ENCODE results near the gene PLXNB3. TPM values are rescaled to one million over a fixed set of nuclear protein-coding genes. Genes with fewer than 3 reads are reported as not detected.

Gene PLXNB3
- total and polyA plus RNA-seq, 2 of the 13 experiments (the other 11 are each of a cell fraction or from before 2014, with no cell fraction given) = 3.0 to 6.9 TPM

DNA sequence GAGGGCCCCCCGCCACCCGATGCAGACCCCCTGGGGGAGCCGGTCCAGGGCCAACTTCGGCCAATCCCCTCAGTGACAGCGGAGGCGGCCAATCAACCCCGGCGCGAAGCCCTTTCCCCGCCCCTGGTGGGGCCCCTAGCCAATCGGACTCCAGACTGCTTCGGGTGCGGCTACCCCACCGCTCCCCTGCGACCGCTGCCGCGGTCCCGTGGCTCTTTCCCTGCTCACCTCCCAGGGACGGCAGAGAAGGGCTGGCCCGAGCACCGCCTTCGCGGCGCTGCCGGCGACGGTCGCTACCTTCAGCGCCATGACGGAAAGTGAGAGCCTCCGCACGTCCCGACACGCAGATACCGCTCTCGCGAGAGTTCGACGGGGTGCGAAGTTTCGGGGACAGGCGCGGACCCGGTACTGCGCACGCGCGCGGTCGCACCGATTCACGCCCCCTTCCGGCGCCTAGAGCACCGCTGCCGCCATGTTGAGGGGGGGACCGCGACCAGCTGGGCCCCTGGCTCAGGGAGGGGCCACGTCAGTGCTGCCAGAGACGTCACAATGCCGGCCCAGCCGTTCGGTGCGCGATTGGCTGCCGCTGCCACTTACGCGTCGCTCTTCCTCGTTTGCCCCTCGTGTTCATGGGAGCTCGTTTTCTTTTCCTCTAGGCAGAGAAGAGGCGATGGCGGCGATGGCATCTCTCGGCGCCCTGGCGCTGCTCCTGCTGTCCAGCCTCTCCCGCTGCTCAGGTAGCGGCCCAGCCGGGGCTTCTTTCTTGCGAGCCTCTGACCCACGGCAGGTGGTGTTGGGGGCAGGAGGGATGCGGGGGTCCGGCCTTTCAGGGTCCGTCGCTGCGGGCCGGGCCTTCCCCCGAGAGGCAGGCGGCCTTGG is 30.2 kb downstream of the PLXNB3 start, which contains the start of the genes IDH3G and SSR4 (continued):
- TF ChIP-seq NFIB (CRISPR knock-in tag; IDR thresholded peaks at IDR 0.05; ENCODE audit: borderline replicate concordance) = no peak
- TF ChIP-seq ZNF644 (CRISPR knock-in tag; IDR thresholded peaks at IDR 0.05; ENCODE audit: low read depth) = no peak
- no peak for TF ChIP-seq ZNF460 (CRISPR knock-in tag; IDR thresholded peaks at IDR 0.05; ENCODE audit: borderline replicate concordance)
- TF ChIP-seq, protein P1, sequence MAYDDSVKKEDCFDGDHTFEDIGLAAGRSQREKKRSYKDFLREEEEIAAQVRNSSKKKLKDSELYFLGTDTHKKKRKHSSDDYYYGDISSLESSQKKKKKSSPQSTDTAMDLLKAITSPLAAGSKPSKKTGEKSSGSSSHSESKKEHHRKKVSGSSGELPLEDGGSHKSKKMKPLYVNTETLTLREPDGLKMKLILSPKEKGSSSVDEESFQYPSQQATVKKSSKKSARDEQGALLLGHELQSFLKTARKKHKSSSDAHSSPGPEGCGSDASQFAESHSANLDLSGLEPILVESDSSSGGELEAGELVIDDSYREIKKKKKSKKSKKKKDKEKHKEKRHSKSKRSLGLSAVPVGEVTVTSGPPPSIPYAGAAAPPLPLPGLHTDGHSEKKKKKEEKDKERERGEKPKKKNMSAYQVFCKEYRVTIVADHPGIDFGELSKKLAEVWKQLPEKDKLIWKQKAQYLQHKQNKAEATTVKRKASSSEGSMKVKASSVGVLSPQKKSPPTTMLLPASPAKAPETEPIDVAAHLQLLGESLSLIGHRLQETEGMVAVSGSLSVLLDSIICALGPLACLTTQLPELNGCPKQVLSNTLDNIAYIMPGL (CRISPR knock-in tag; IDR thresholded peaks at IDR 0.05; ENCODE audit: borderline replicate concordance in 1 of 2, low read depth in 1 of 2) = no peak; a peak in 2 of 4 replicates
- TF ChIP-seq PAF1 (CRISPR knock-in tag; IDR thresholded peaks at IDR 0.05) = no peak
- TF ChIP-seq, protein P2, sequence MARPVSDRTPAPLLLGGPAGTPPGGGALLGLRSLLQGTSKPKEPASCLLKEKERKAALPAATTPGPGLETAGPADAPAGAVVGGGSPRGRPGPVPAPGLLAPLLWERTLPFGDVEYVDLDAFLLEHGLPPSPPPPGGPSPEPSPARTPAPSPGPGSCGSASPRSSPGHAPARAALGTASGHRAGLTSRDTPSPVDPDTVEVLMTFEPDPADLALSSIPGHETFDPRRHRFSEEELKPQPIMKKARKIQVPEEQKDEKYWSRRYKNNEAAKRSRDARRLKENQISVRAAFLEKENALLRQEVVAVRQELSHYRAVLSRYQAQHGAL (CRISPR knock-in tag; IDR thresholded peaks at IDR 0.05; ENCODE audit: not compliant biosample characterization) = no peak
- TF ChIP-seq, protein P3, sequence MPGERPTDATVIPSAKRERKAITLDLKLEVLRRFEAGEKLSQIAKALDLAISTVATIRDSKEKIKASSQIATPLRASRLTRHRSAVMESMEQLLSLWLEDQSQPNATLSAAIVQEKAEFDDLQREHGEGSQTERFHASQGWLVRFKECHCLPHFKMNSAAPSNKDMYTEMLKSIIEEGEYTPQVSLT (CRISPR knock-in tag; IDR thresholded peaks at IDR 0.05; ENCODE audit: borderline replicate concordance, low read depth) = no peak; the same call in 1 of the 2 replicates
- TF ChIP-seq, protein P4, sequence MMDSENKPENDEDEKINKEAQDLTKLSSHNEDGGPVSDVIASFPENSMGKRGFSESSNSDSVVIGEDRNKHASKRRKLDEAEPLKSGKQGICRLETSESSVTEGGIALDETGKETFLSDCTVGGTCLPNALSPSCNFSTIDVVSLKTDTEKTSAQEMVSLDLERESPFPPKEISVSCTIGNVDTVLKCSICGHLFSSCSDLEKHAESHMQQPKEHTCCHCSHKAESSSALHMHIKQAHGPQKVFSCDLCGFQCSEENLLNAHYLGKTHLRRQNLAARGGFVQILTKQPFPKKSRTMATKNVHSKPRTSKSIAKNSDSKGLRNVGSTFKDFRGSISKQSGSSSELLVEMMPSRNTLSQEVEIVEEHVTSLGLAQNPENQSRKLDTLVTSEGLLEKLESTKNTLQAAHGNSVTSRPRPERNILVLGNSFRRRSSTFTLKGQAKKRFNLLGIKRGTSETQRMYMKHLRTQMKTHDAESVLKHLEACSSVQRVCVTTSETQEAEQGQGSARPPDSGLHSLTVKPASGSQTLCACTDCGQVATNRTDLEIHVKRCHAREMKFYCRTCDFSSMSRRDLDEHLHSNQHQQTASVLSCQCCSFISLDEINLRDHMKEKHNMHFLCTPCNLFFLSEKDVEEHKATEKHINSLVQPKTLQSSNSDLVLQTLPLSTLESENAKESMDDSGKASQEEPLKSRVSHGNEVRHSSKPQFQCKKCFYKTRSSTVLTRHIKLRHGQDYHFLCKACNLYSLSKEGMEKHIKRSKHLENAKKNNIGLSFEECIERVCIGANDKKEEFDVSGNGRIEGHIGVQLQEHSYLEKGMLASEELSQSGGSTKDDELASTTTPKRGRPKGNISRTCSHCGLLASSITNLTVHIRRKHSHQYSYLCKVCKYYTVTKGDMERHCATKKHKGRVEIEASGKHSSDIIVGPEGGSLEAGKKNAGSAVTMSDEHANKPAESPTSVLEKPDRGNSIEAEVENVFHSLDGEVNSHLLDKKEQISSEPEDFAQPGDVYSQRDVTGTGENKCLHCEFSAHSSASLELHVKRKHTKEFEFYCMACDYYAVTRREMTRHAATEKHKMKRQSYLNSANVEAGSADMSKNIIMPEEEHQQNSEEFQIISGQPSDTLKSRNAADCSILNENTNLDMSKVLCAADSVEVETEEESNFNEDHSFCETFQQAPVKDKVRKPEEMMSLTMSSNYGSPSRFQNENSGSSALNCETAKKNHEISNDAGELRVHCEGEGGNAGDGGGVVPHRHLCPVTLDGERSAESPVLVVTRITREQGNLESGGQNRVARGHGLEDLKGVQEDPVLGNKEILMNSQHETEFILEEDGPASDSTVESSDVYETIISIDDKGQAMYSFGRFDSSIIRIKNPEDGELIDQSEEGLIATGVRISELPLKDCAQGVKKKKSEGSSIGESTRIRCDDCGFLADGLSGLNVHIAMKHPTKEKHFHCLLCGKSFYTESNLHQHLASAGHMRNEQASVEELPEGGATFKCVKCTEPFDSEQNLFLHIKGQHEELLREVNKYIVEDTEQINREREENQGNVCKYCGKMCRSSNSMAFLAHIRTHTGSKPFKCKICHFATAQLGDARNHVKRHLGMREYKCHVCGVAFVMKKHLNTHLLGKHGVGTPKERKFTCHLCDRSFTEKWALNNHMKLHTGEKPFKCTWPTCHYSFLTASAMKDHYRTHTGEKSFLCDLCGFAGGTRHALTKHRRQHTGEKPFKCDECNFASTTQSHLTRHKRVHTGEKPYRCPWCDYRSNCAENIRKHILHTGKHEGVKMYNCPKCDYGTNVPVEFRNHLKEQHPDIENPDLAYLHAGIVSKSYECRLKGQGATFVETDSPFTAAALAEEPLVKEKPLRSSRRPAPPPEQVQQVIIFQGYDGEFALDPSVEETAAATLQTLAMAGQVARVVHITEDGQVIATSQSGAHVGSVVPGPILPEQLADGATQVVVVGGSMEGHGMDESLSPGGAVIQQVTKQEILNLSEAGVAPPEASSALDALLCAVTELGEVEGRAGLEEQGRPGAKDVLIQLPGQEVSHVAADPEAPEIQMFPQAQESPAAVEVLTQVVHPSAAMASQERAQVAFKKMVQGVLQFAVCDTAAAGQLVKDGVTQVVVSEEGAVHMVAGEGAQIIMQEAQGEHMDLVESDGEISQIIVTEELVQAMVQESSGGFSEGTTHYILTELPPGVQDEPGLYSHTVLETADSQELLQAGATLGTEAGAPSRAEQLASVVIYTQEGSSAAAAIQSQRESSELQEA (CRISPR knock-in tag; IDR thresholded peaks at IDR 0.05; ENCODE audit: not compliant biosample characterization) = no peak
- TF ChIP-seq ZNF550 (CRISPR knock-in tag; IDR thresholded peaks at IDR 0.05; ENCODE audit: borderline replicate concordance) = no peak
- TF ChIP-seq ARNT (IDR thresholded peaks at IDR 0.05) = no peak
- TF ChIP-seq MED13 (CRISPR knock-in tag; IDR thresholded peaks at IDR 0.05) = no peak
- peak; percentile 49; the same call in 1 of the 2 replicates for TF ChIP-seq TMF1 (CRISPR knock-in tag; IDR thresholded peaks at IDR 0.05; ENCODE audit: low read depth)
- TF ChIP-seq, protein P5, sequence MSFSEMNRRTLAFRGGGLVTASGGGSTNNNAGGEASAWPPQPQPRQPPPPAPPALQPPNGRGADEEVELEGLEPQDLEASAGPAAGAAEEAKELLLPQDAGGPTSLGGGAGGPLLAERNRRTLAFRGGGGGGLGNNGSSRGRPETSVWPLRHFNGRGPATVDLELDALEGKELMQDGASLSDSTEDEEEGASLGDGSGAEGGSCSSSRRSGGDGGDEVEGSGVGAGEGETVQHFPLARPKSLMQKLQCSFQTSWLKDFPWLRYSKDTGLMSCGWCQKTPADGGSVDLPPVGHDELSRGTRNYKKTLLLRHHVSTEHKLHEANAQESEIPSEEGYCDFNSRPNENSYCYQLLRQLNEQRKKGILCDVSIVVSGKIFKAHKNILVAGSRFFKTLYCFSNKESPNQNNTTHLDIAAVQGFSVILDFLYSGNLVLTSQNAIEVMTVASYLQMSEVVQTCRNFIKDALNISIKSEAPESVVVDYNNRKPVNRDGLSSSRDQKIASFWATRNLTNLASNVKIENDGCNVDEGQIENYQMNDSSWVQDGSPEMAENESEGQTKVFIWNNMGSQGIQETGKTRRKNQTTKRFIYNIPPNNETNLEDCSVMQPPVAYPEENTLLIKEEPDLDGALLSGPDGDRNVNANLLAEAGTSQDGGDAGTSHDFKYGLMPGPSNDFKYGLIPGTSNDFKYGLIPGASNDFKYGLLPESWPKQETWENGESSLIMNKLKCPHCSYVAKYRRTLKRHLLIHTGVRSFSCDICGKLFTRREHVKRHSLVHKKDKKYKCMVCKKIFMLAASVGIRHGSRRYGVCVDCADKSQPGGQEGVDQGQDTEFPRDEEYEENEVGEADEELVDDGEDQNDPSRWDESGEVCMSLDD (CRISPR knock-in tag; IDR thresholded peaks at IDR 0.05; ENCODE audit: borderline replicate concordance) = no peak

All from HepG2 (cell line).